ENCODE results near the gene FGD4. TPM values are rescaled to one million over a fixed set of nuclear protein-coding genes. Genes with fewer than 3 reads are reported as not detected.
A peak's percentile ranks its signal among the peaks of the same experiment; 100 is the strongest.

The FGD4 gene
- total RNA-seq, 2 experiments from 2014 or later, result 0.08 to 0.15 TPM

DNA sequence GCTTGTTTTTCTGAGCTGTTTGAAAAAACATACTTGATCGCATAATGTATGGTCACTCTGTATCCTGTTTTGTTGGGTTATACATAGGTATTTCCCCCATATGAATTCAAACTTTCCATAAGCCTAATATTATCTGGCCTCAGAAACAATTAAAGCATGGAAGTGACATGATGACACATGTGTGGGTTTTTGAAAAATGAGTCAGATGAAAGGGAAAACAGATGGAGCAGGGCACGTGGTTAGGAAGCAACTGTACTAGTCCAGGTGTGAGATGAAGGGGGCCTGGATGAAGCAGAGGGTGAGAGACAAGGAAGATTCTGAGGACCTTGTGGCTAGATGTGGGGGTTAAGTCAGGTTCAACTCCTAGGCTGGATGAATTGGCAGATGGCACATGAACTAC is 187.0 kb downstream of the FGD4 start:
- H3K4me1 Mint-ChIP-seq, result peaks cover 50% of the 10 kb centered on the region
- H3K9me3 Mint-ChIP-seq, result peaks cover 3% of the 10 kb centered on the region
- H3K27ac Mint-ChIP-seq, result no peak overlapping the region
- POLR2A ChIA-PET, result interaction anchor here (1.0 kb wide), 1 partner anchor 19 kb away, joined by 3 read pairs; no protein-coding TSS in a partner anchor
- CTCF ChIA-PET, result no interaction called here
- H3K36me3 Mint-ChIP-seq (ENCODE audit: low read depth), result peaks cover 4% of the 10 kb centered on the region
- no peaks in the 10 kb centered on the region for H3K27me3 Mint-ChIP-seq
- no peak for DNase-seq
- H3K4me3 Mint-ChIP-seq, result no peak overlapping the region

DNA sequence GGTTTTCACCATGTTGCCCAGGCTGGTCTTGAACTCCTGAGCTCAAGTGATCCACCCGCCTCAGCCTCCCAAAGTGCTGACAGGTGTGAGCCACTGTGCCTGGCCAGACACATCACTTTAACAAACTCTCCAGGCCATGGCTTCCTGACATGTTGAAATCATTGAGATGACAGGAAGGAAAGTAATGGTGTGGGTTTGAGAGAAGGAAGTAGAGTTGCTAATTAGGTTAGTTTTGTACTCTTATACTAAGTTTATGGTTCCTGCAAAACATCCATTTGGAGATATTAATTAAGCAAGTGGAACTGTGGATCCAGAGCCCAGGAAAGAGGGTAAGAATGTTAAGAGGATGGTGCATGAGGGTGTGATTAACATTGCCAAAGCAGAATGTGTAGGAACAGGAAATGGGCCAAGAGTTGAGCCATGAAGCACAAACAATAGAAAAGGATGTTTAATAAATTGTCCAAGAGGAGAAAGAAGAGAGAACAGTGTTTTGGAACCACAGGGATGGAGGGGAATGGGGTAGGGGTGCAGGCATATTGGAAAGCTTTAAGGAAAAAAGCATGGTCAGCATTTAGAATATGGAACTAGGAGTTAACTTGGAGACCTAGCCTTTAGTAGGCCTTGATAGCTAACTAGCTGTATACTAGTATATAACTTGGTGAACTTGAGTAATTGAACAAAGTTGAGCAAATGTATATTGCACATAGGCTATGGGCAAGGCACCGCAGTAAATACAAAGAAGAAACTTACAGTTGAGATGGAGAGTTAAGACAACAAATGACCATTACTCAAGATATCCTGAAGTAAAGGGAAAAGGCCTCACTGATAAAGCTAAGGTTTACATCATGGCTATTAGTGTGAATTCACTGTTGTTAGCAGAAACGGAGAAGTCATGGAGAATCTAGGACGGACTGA is 188.5 kb downstream of the FGD4 start:
- peaks cover 42% of the 10 kb centered on the region for H3K4me1 Mint-ChIP-seq

DNA sequence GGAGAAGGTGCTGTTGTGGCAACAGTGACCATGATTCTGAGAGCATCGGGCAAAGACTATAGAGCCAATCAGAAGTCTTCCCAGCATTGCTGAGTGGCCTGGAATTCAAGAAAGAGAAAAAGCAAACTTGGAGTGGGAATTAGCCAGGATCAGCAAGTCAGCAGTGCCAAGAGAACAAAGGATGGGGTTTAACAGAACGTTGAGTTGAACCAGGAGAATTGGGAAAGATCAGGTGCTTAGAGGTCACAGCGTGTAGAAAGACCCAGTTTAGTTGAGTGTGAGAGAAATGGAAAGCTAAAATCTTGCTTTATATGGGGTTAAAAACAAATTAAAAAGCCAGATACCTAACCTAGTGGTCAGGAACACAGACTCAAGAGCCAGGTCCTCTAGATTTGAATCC is 189.2 kb downstream of the FGD4 start:
- ChIA-PET POLR2A (interaction anchor here (1.7 kb wide), 1 partner anchor 17 kb away, joined by 4 read pairs; no protein-coding TSS in a partner anchor), CTCF (interaction anchor here (1.3 kb wide), 2 partner anchors 167 to 936 kb away, joined by 3 read pairs; partner anchors contain the start of gene YARS2)
- Mint-ChIP-seq H3K36me3 (ENCODE audit: low read depth) (peaks cover 4% of the 10 kb centered on the region), H3K4me1 (peaks cover 44% of the 10 kb centered on the region), H3K9me3 (peaks cover 3% of the 10 kb centered on the region), H3K27me3 (peaks cover 2% of the 10 kb centered on the region), H3K4me3 (no peak overlapping the region), H3K27ac (peak overlapping the region; percentile 85)
- no peak for DNase-seq

More for the DNA sequence above, 188.5 kb downstream of the FGD4 start:
- CTCF ChIA-PET, result interaction anchor here (1.3 kb wide), 2 partner anchors 168 to 935 kb away, joined by 3 read pairs; partner anchors contain the start of gene YARS2
- POLR2A ChIA-PET, result interaction anchor here (1.7 kb wide), 1 partner anchor 18 kb away, joined by 4 read pairs; no protein-coding TSS in a partner anchor
- Mint-ChIP-seq H3K4me3 (no peak overlapping the region), H3K27ac (peak overlapping the region; percentile 85), H3K36me3 (ENCODE audit: low read depth) (peaks cover 4% of the 10 kb centered on the region), H3K9me3 (peaks cover 3% of the 10 kb centered on the region), H3K27me3 (peaks cover 2% of the 10 kb centered on the region)
- DNase-seq, result no peak

DNA sequence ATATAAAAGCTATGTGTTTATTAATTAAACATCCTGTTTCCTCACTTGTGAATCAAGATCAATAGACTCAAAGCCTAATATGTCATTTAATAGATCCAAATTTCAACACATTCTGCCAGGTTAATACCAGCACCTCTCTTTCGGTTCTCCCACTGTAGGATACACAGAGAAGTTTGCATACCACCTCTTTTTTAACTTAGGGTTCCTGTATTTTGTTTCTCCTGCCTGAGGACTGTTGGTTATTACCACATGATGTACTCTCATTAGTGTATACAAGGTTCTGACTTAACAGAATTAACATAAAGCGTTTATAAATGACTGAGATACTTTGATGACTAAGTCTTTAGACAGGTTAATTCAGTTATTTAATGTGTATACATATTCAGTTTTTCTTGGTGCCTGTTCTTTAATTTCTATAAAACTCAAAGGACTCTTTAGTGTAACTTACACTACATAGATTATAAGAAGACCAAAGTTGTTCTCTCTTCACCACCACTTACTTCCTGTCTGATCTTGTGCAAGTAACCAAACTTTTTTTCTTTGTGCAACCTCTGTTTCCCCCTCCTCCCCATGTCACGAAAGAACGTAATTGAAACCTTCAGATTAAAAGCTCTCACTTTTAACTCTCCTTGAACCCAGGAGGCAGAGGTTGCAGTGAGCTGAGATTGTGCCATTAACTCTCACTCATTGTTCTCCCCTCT is 190.0 kb downstream of the FGD4 start:
- Mint-ChIP-seq H3K36me3 (ENCODE audit: low read depth) (peaks cover 4% of the 10 kb centered on the region), H3K9me3 (peaks cover 3% of the 10 kb centered on the region), H3K27me3 (peaks cover 2% of the 10 kb centered on the region), H3K4me1 (peaks cover 47% of the 10 kb centered on the region), H3K27ac (peak overlapping the region; percentile 85), H3K4me3 (no peak overlapping the region)
- CTCF ChIA-PET, result interaction anchor here (0.6 to 1.3 kb wide), 3 partner anchors 15 to 936 kb away, joined by 3 to 4 read pairs (median 3); partner anchors contain the start of gene YARS2
- no peak for DNase-seq
- POLR2A ChIA-PET, result interaction anchor here (0.6 to 1.7 kb wide), 6 partner anchors 9 to 123 kb away, joined by 3 to 5 read pairs (median 4); no protein-coding TSS in a partner anchor

DNA sequence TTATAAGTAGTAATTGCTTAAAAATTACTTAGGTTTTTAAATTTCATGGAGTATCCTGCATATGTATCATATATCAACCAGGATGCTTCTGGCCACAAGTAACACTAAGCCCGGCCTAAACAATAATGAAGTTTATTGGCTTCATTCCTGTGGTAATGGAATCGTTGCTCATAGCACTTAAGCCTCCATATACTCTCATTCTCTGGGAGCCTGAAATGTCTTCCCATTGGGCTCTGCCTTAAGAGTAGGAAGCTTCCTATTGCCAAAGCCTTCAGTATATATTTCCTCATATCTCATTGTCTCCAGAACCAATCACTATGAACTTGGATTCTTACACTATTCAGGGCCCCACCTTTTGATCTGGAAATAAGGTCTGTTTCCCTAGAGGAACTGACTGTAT is 195.9 kb downstream of the FGD4 start:
- Mint-ChIP-seq H3K4me3 (no peak overlapping the region), H3K9me3 (no peaks in the 10 kb centered on the region), H3K4me1 (peaks cover 11% of the 10 kb centered on the region), H3K36me3 (ENCODE audit: low read depth) (no peaks in the 10 kb centered on the region), H3K27me3 (peaks cover 5% of the 10 kb centered on the region), H3K27ac (no peak overlapping the region)
- no peak for DNase-seq
- POLR2A ChIA-PET, result no interaction called here
- CTCF ChIA-PET, result no interaction called here

DNA sequence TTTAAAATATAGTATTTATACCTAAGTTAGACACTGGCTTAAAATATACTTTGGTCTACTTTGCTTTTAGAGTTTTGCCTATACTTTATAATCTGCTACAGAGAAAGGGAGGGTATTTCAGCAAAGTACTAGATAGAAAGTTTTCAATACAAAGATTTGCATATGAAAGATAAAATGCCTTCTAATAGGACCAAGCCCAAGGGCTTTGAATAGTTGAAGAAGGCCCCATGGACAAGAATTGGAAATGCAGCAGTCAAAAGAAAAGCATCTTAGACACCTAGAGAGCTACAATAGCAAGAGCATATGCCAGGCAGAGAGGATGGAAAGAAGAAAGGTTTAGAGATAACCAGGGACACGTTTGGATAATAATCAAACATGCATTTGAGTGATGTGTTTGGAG is 196.7 kb downstream of the FGD4 start:
- POLR2A ChIA-PET, result no interaction called here
- Mint-ChIP-seq H3K4me3 (no peak overlapping the region), H3K36me3 (ENCODE audit: low read depth) (no peaks in the 10 kb centered on the region), H3K27ac (no peak overlapping the region), H3K9me3 (no peaks in the 10 kb centered on the region), H3K4me1 (peaks cover 8% of the 10 kb centered on the region), H3K27me3 (peaks cover 5% of the 10 kb centered on the region)
- CTCF ChIA-PET, result no interaction called here
- DNase-seq, result no peak

DNA sequence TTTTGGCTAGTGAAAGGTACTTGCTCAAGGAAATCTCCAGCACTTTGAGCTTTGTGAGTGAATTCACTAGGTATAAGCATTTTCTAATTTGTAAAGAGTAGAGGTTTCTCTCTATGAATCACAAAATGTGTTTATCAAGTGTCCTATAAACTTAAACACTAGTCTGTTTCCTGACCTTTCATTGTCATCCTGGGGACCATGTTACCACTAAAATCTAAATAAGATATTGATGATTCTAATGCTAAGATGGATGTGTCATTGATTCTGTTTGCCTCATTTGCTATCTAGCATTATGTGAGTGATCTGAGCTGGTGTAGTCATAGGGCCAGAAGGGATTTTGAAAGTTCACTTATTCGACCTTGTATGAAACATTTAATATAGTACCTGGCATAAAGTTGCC is 199.3 kb downstream of the FGD4 start:
- Mint-ChIP-seq H3K36me3 (ENCODE audit: low read depth) (no peaks in the 10 kb centered on the region), H3K4me1 (peaks cover 5% of the 10 kb centered on the region), H3K27ac (no peak overlapping the region), H3K27me3 (peaks cover 2% of the 10 kb centered on the region), H3K9me3 (no peaks in the 10 kb centered on the region), H3K4me3 (no peak overlapping the region)
- DNase-seq, result no peak
- CTCF ChIA-PET, result interaction anchor here (1.4 kb wide), 1 partner anchor 156 kb away, joined by 3 read pairs; the partner anchor contains the start of gene YARS2
- POLR2A ChIA-PET, result interaction anchor here (1.5 kb wide), 1 partner anchor 9 kb away, joined by 4 read pairs; no protein-coding TSS in a partner anchor

DNA sequence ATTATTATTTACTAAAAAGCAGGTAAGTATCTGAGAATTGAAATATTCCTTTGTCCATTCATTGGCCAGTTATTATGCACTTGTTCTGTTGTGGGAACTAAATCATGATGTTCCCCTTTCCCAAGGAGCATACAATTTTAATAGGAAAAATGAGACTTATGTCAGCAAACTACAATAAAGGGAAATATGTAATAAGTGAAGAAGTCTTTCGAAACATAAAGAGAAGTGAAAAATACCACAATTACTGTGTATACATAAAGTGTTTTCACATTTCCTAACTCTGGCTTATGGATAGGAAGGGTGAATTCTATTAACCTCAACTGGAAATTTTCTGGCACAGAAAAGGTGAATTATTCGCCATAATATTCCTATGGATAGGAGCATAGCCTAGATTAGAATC is 201.3 kb downstream of the FGD4 start:
- H3K4me1 Mint-ChIP-seq, result peaks cover 16% of the 10 kb centered on the region
- no peak for DNase-seq
- H3K27me3 Mint-ChIP-seq, result peaks cover 2% of the 10 kb centered on the region
- H3K36me3 Mint-ChIP-seq (ENCODE audit: low read depth), result no peaks in the 10 kb centered on the region
- ChIA-PET CTCF (no interaction called here), POLR2A (interaction anchor here (1.9 kb wide), 1 partner anchor 11 kb away, joined by 5 read pairs; no protein-coding TSS in a partner anchor)
- H3K27ac Mint-ChIP-seq, result no peak overlapping the region
- no peak overlapping the region for H3K4me3 Mint-ChIP-seq
- H3K9me3 Mint-ChIP-seq, result no peaks in the 10 kb centered on the region

DNA sequence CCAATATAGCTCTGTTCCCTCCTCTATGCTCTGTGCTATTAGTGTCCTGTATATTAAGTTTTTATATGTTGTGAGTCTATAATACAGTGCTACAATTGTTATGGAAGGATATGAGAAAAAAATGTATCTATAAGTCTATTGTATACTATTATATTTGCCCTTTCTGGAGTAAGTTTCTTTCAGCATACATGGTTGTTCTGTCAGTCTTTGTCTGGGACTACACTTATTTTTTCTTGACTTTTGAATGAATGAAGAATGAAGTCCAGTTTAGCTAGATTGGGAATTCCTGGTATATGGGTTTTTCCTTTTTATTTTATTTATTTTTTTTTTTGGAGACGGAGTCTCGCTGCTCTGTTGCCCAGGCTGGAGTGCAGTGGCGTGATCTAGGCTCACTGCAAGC is 203.7 kb downstream of the FGD4 start:
- Mint-ChIP-seq H3K27ac (no peak overlapping the region), H3K36me3 (ENCODE audit: low read depth) (no peaks in the 10 kb centered on the region), H3K4me1 (peaks cover 16% of the 10 kb centered on the region), H3K27me3 (no peaks in the 10 kb centered on the region), H3K9me3 (no peaks in the 10 kb centered on the region), H3K4me3 (no peak overlapping the region)
- CTCF ChIA-PET, result interaction anchor here (0.9 kb wide), 1 partner anchor 71 kb away, joined by 3 read pairs; no protein-coding TSS in a partner anchor
- no peak for DNase-seq
- POLR2A ChIA-PET, result no interaction called here

DNA sequence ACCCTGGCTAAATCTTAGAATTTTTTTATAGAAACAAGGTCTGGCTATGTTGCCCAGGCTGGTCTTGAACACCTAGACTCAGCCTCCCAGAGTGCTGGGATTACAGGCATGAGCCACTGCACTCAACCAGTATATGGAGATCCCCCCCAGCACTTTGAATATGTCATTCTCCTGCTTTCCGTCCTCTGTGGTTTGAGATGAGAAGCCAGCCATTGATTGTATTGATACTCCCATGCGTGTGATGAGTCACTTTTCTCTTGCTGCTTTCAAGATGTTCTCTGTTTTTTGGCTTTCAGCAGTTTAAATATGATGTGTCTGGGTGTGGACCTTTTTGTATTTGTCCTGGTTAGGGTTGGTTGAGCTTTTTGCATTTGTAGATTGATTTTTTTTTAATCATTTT is 204.5 kb downstream of the FGD4 start:
- Mint-ChIP-seq H3K9me3 (no peaks in the 10 kb centered on the region), H3K27me3 (peaks cover 1% of the 10 kb centered on the region), H3K4me3 (no peak overlapping the region), H3K27ac (peak overlapping the region; percentile 68), H3K4me1 (peaks cover 16% of the 10 kb centered on the region), H3K36me3 (ENCODE audit: low read depth) (no peaks in the 10 kb centered on the region)
- DNase-seq, result peak; percentile 43
- CTCF ChIA-PET, result interaction anchor here (0.6 to 1.1 kb wide), 2 partner anchors 148 to 152 kb away, joined by 3 read pairs; partner anchors contain the start of gene YARS2
- POLR2A ChIA-PET, result interaction anchor here (1.2 kb wide), 1 partner anchor 14 kb away, joined by 5 read pairs; no protein-coding TSS in a partner anchor

DNA sequence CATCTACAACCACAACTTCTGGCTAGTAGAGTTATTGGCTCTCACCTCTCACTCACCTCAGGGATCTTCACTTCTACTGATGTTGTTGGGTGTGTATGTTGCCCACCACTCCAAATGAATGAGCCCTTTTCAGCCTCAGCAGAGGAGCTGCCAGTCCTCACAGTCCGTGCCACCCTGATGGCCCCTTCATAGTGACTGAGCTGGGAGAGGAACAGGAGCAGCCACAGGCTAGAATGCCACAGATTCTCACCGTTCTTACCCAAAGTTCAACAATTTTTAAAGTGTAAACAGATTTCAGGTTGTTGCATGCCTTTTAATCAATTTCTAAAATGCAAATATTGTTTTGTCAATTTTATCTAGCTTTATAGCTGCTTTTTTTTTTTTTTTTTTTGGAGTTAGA is 205.2 kb downstream of the FGD4 start:
- H3K4me3 Mint-ChIP-seq, result no peak overlapping the region
- ChIA-PET POLR2A (interaction anchor here (0.9 to 1.2 kb wide), 2 partner anchors 14 to 19 kb away, joined by 3 to 5 read pairs; no protein-coding TSS in a partner anchor), CTCF (interaction anchor here (1.1 kb wide), 1 partner anchor 151 kb away, joined by 3 read pairs; the partner anchor contains the start of gene YARS2)
- H3K9me3 Mint-ChIP-seq, result no peaks in the 10 kb centered on the region
- H3K36me3 Mint-ChIP-seq (ENCODE audit: low read depth), result no peaks in the 10 kb centered on the region
- DNase-seq, result no peak
- no peak overlapping the region for H3K27ac Mint-ChIP-seq
- peaks cover 16% of the 10 kb centered on the region for H3K4me1 Mint-ChIP-seq
- H3K27me3 Mint-ChIP-seq, result peaks cover 7% of the 10 kb centered on the region

DNA sequence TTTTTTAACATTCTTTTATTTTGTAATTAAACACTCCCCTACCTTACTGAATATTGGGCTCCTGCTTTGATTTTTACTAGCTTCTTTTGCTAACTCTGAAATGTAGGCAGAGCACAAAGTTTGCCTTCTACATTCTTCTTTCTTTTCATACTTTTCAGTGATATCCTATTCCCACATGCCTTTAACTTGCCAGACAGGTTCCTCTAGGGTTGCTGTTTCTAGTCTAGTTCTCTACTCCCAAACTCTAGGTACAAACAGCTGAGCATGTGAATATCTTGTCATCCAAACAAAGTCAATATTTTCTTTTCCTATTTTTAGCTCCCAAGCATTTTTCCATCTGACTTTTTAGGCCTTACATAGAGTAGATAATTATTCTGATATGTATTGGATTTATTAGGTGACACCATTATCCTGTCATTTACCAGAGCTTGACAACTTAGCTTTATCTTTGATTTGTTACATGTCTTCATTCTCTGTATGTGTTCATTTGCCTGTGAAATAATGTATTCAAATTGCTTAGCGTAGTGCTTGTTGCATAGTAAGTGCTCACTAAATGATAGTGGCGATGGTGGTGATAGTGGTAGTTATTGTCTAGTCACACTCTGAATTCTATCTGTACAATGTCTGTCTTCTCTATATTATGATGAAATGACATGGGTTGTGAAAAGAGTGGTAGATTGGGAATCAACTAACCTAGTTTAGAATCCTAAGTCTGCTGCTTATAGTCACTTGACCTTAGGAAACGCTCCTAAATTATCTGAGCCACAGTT is 206.2 kb downstream of the FGD4 start:
- Mint-ChIP-seq H3K27ac (no peak overlapping the region), H3K36me3 (ENCODE audit: low read depth) (no peaks in the 10 kb centered on the region), H3K4me3 (no peak overlapping the region), H3K4me1 (peaks cover 16% of the 10 kb centered on the region), H3K9me3 (no peaks in the 10 kb centered on the region), H3K27me3 (peaks cover 9% of the 10 kb centered on the region)
- ChIA-PET POLR2A (interaction anchor here (0.9 to 1.6 kb wide), 2 partner anchors 17 to 20 kb away, joined by 3 to 4 read pairs; no protein-coding TSS in a partner anchor), CTCF (no interaction called here)
- DNase-seq, result no peak
